Stimulated activated CD8-positive, alpha-beta memory T cell treated with anti-CD3 and anti-CD28 coated beads, Interleukin-15, amount 100 ng/mL, for 48 hours (primary cell): ENCODE measurements around the gene NDUFS7.
"Not testable (repeated sequence)": the region's sequence is repeated elsewhere in the genome, so short reads cannot be mapped to it uniquely, and the experiment has no call there.

Experiments
- DNase-seq, 2 donors: peaks; one replicate each; pipeline ENCODE4 v3.0.0-alpha.2; 2020; ENCODE audit warnings: low read depth in 2 of 2

NDUFS7 gene

GRCh38 chr19:1432507-1432887 lies 48.8 kb downstream of the NDUFS7 start:
- no peak for DNase-seq

GRCh38 chr19:1433119-1434039 lies 49.7 kb downstream of the NDUFS7 start:
- no peak for DNase-seq

- no peak for DNase-seq
Measured at GRCh38 chr19:1434040-1434366, 50.3 kb downstream of the NDUFS7 start.

- no peak for DNase-seq
Measured at GRCh38 chr19:1434577-1435060, 50.9 kb downstream of the NDUFS7 start.

- DNase-seq = no peak
Measured at GRCh38 chr19:1435378-1435989, 51.8 kb downstream of the NDUFS7 start.

- no peak for DNase-seq
Measured at GRCh38 chr19:1437609-1438008, 53.9 kb downstream of the NDUFS7 start.

- peak; percentile 90 to 91 for DNase-seq
Measured at GRCh38 chr19:1438035-1438932, 54.6 kb downstream of the NDUFS7 start, which contains the start of gene RPS15. Gene RPS15, plus strand, starts transcription at chr19:1438396. Its CDS starts 30 bp downstream, at chr19:1438426.

- no peak for DNase-seq
Measured at GRCh38 chr19:1438933-1439354, 55.2 kb downstream of the NDUFS7 start.

GRCh38 chr19:1439525-1440417 lies 56.1 kb downstream of the NDUFS7 start:
- DNase-seq = not testable (repeated sequence)

- DNase-seq = no peak
Measured at GRCh38 chr19:1440418-1440801, 56.7 kb downstream of the NDUFS7 start.

- DNase-seq = no peak
Measured at GRCh38 chr19:1441022-1441426, 57.3 kb downstream of the NDUFS7 start.

- no peak for DNase-seq
Measured at GRCh38 chr19:1441677-1442438, 58.2 kb downstream of the NDUFS7 start.
